ENCODE results near the gene KCNT2.

- TF ChIP-seq CTCF (IDR thresholded peaks at IDR 0.05) (no peak), POLR2A (IDR thresholded peaks at IDR 0.05) (no peak)
Measured at GRCh38 chr1:196306421-196306820, 301.8 kb downstream of the KCNT2 start.

Measured in Peyer's patch (tissue), 4 donors.